Activated T-helper 1 cell treated with anti-CD3 and anti-CD28 coated beads, Interleukin-12 subunit alpha, Interleukin-12 subunit beta, Interleukin-2, Interleukin-4 antibody, amounts not matched to agents 30 ng/mL and 10 ng/mL and 1 ng/mL, durations not matched to agents 14 hours and 24 hours and 36 hours (primary cell): ENCODE results near the gene OBI1. TPM values are rescaled to one million over a fixed set of nuclear protein-coding genes. Genes with fewer than 3 reads are reported as not detected.
"Not testable (repeated sequence)": the region's sequence is repeated elsewhere in the genome, so short reads cannot be mapped to it uniquely, and the experiment has no call there.

Experiments
- DNase-seq: peaks from one replicate; pipeline ENCODE4 v3.0.0; 2021; ENCODE audit warnings: low spot score
- H3K27ac Mint-ChIP-seq: one replicate; pipeline ENCODE4 v1.8.0; 2021; ENCODE audit warnings: mild to moderate bottlenecking, mixed read lengths
- H3K27me3 Mint-ChIP-seq: one replicate; pipeline ENCODE4 v1.8.0; 2022; ENCODE audit warnings: mild to moderate bottlenecking, moderate library complexity, mixed read lengths; ENCODE audit not compliant: insufficient read depth
- H3K36me3 Mint-ChIP-seq: one replicate; pipeline ENCODE4 v1.8.0; 2021; ENCODE audit warnings: low read depth, mixed read lengths
- H3K4me1 Mint-ChIP-seq: one replicate; pipeline ENCODE4 v1.8.0; 2021; ENCODE audit warnings: low read depth, mixed read lengths
- H3K4me3 Mint-ChIP-seq: one replicate; pipeline ENCODE4 v1.8.0; 2021; ENCODE audit warnings: mild to moderate bottlenecking, moderate library complexity, mixed read lengths
- H3K9me3 Mint-ChIP-seq: one replicate; pipeline ENCODE4 v1.8.0; 2021; ENCODE audit warnings: mixed read lengths
- intact Hi-C: fragments of 100-400 bp; cut with micrococcal nuclease; formaldehyde crosslinking; loops from one replicate; pipeline ENCODE4 v1.15.1; 2024
- total RNA-seq: library from RNA; stranded (reverse); gene quantifications from 2 replicates; pipeline ENCODE4 v1.2.3, GENCODE V29; 2022

OBI1 gene
- total RNA-seq, 1 donor from 2014 or later = 20.0 TPM

DNA sequence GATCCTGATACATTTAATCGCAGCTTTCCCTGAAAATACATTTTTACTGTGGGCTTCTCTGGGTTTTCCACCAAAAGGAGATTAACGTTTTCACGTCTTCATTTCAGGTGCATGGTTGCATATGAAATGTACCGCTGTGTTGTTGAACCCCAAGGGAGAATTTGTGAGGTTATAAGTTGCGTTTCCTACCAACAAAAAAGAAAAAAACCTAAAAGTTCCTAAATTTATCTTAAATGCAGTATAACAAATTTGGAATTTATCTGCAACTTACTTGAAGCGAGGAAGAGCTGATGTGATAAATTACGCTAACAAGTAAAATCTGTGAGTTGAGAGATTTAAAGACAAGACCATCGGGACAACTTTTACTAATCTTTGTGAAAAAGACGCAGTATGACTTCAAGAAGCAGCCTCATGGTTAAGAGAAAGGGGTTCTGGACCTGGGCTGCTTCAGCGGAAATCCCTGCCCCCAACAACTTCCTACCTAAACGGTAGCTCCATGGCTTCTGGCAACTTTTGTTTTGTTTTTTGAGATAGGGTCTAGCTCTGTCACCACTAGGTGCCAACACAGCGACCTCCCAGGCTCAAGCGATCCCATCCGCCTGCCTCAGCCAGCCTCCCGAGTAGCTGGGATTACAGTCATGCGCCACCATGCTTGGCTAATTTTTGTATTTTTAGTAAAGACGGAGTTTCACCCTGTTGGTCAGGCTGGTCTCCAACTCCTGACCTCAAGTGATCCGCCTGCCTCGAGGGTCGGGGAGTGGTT lies 958 bp upstream of the OBI1 start:
- H3K27ac Mint-ChIP-seq = peak overlapping the region; percentile 97
- peaks cover 34% of the 10 kb centered on the region for H3K4me1 Mint-ChIP-seq
- H3K4me3 Mint-ChIP-seq = peak overlapping the region; percentile 96
- peaks cover 12% of the 10 kb centered on the region for H3K36me3 Mint-ChIP-seq
- intact Hi-C loops = loop anchor here (1.0 to 10.0 kb wide), 6 partner anchors 49 to 1668 kb away; partner anchors contain the start of genes CLN5, RBM26 and SLAIN1
- DNase-seq = no peak
- no peaks in the 10 kb centered on the region for H3K9me3 Mint-ChIP-seq
- no peaks in the 10 kb centered on the region for H3K27me3 Mint-ChIP-seq

DNA sequence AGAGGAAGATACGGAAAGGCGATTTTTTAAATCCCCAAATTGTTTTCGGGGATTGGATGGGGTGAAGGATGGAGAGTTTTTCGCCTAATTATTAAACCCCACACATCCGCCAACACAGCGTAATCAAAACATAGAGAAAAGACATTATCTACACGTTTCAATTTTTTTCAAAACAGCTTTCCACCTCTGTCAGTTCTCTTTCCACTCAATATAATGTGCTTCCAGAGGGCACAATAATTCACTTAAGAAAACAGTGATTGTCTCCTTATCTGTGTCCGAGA lies 435 bp upstream of the OBI1 start:
- peak overlapping the region; percentile 97 for H3K27ac Mint-ChIP-seq
- intact Hi-C loops = loop anchor here (1.0 to 10.0 kb wide), 6 partner anchors 49 to 1667 kb away; partner anchors contain the start of genes CLN5, RBM26 and SLAIN1
- peaks cover 12% of the 10 kb centered on the region for H3K36me3 Mint-ChIP-seq
- peak overlapping the region; percentile 96 for H3K4me3 Mint-ChIP-seq
- H3K27me3 Mint-ChIP-seq = no peaks in the 10 kb centered on the region
- H3K9me3 Mint-ChIP-seq = no peaks in the 10 kb centered on the region
- peaks cover 36% of the 10 kb centered on the region for H3K4me1 Mint-ChIP-seq
- DNase-seq = no peak

DNA sequence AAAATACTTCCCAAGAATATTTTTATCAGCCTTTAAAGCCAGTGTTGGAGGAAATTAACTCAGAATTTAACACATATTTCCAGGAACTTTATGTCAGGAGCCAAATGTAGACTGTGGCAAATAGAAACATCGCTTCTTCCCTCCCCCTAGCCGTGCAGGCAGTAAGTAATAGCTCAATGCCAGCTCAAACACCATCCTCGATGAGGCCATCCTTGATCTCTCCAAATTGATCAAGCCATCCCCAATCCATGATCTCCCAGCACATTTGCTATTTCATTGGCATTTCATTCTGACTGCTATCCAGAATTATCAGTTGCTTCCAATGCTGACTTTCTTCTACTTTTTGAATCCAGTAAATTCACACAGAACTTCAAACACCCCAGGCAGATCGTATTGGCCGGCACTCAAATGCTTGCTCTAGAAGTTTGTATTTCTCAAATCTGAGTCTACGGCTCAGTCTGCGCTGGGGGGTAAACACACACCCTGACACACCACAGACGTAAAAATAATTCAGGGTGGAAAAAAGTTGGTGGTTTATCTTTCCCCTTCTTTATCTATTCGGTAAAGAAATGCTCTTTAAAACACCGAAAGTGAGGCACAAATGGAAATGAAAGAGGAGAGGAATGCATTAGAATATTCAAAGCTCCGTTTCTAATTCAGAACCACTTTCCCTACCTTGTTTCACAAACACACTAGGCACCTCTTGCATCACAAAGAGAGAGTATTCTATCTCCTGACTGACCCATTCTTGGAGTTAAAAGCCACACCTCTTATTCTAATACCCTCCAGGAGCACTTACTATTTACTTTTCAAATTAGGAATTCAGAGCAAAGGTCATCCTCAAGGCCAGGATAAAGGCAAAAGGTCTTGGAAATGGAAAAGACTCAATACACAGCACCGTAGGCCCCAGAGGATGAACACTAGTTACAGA lies 991 bp downstream of the OBI1 start:
- Mint-ChIP-seq H3K4me1 (peaks cover 36% of the 10 kb centered on the region), H3K36me3 (peaks cover 12% of the 10 kb centered on the region), H3K4me3 (peak overlapping the region; percentile 96), H3K9me3 (no peaks in the 10 kb centered on the region), H3K27ac (peak overlapping the region; percentile 74), H3K27me3 (no peaks in the 10 kb centered on the region)
- no peak for DNase-seq
- intact Hi-C loops = loop anchor here (2.0 to 10.0 kb wide), 5 partner anchors 47 to 1666 kb away; partner anchors contain the start of genes CLN5, RBM26 and SLAIN1

DNA sequence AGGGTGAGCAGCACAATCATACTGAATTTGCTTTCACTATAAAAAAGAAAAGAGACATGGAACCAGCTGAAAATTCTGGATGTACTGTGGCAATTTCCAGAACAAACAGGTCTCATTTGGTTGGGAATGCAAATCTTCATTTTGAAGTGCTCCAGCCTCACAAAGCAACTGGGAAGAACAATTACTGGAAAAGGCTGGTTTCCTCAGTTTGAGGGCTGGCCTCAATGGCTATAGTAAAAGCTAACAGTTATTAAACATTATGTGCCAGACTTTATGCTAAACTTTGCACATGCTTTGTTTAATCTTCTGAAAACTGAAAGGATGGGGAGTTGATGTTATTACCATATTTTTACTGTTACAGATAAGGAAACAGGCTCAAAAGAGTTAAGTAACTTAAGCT lies 3.0 kb downstream of the OBI1 start:
- H3K4me3 Mint-ChIP-seq = no peak overlapping the region
- no peaks in the 10 kb centered on the region for H3K9me3 Mint-ChIP-seq

DNA sequence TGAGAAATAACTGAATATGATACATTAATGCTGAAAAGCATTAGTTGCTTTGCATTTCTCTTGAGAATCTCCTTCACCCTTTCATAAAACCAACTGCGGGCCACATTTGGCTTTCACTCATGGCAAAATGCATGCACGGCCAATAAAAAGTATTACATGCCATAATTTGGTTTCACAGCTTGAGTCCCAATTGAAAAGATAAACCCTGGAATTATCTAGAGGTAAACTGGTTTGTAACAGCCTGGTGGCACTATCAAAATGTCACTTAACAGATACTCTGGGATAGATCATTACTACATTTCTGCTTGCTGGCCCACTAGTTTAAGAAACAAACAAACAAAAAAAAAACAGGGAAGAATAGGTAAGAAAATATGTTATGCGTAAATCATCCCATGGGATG lies 3.9 kb downstream of the OBI1 start:
- Mint-ChIP-seq H3K9me3 (no peaks in the 10 kb centered on the region), H3K4me3 (no peak overlapping the region), H3K27ac (no peak overlapping the region), H3K4me1 (peaks cover 30% of the 10 kb centered on the region), H3K36me3 (peaks cover 12% of the 10 kb centered on the region), H3K27me3 (no peaks in the 10 kb centered on the region)
- intact Hi-C loops = loop anchor here (5.0 to 10.0 kb wide), 4 partner anchors 752 to 1663 kb away; partner anchors contain the start of genes CLN5, RBM26 and SLAIN1
- DNase-seq = no peak

More for the DNA sequence above, 3.0 kb downstream of the OBI1 start:
- DNase-seq = no peak
- H3K36me3 Mint-ChIP-seq = peaks cover 12% of the 10 kb centered on the region
- H3K4me1 Mint-ChIP-seq = peaks cover 36% of the 10 kb centered on the region
- H3K27me3 Mint-ChIP-seq = no peaks in the 10 kb centered on the region
- intact Hi-C loops = loop anchor here (5.0 to 10.0 kb wide), 4 partner anchors 751 to 1664 kb away; partner anchors contain the start of genes CLN5, RBM26 and SLAIN1
- no peak overlapping the region for H3K27ac Mint-ChIP-seq

DNA sequence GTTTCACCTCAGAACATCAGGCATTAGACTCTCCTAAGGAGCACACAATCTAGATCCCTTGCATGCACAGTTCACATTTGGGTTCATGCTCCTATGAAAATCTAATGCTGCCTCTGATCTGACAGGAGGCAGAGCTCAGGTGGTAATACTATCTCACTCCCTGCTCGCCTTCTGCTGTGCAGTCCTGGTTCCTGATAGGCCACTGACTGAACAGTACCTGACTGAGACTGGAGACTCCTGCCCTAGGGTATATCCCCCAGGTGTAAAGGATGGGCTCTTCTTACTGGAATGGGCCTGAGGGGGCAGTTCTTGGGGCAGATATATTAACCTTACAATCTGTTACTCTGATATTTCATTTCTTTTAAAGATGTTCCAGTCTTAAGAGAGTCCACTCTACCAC lies 6.3 kb downstream of the OBI1 start:
- no peak overlapping the region for H3K27ac Mint-ChIP-seq
- intact Hi-C loops = loop anchor here (10.0 kb wide), 1 partner anchor 872 kb away; no protein-coding TSS in a partner anchor
- peaks cover 15% of the 10 kb centered on the region for H3K4me1 Mint-ChIP-seq
- H3K36me3 Mint-ChIP-seq = peaks cover 6% of the 10 kb centered on the region
- H3K4me3 Mint-ChIP-seq = no peak overlapping the region
- no peaks in the 10 kb centered on the region for H3K27me3 Mint-ChIP-seq
- DNase-seq = no peak
- H3K9me3 Mint-ChIP-seq = no peaks in the 10 kb centered on the region

DNA sequence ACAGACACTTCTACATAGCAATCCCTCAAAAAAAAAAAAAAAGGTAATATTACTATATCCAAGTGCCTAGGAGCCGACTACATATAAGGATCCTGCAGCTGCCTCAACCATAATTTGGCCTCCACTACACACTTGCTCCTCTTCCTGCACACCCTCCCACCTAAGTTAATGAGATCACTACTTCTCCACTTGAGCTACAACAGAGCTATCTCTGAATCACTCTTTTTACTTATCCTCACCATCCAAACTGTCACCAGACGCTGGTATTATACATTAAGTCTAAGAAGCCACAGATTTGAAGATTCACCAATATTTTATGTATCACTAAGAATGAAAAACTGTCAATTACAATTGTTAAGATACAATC lies 8.3 kb downstream of the OBI1 start:
- Mint-ChIP-seq H3K4me1 (peaks cover 19% of the 10 kb centered on the region), H3K4me3 (no peak overlapping the region)
- intact Hi-C loops = loop anchor here (10.0 kb wide), 1 partner anchor 874 kb away; no protein-coding TSS in a partner anchor

DNA sequence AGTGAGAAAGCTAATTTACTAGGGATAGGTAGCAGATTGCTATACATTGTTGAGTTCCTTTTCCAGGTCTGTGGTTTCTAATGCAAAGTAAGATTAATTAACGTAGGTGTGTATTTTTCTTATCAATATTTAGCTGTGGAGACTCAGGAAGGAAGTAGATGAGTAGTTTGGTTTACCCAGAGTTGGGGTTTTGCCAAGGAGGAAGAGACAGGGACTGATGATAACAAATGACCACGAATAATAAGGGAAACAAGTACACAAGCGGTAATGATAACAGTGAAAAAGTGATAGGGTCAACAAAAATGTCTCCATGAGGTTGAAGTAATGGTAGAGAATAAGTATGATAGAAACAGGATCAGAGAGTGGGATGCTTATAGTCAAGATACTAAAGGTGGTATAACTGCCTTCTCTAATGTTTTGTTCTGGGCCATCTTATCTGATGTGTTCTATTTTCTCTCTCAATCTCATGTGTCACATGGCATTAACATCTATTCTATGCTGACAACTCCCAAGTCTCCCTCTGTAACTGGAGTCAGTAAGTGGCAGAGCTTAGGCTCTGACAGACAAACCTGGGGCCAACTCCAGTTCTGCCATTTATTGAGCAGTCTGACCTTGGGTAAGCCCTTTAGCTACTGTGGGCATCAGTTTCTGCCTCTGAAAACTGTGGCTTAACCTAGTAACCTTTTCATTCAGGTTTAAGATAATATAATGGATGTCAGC lies 8.8 kb downstream of the OBI1 start:
- H3K9me3 Mint-ChIP-seq = no peaks in the 10 kb centered on the region

More for the DNA sequence above, 8.3 kb downstream of the OBI1 start:
- no peaks in the 10 kb centered on the region for H3K9me3 Mint-ChIP-seq
- H3K27ac Mint-ChIP-seq = no peak overlapping the region
- DNase-seq = no peak
- H3K36me3 Mint-ChIP-seq = peaks cover 3% of the 10 kb centered on the region
- H3K27me3 Mint-ChIP-seq = no peaks in the 10 kb centered on the region

DNA sequence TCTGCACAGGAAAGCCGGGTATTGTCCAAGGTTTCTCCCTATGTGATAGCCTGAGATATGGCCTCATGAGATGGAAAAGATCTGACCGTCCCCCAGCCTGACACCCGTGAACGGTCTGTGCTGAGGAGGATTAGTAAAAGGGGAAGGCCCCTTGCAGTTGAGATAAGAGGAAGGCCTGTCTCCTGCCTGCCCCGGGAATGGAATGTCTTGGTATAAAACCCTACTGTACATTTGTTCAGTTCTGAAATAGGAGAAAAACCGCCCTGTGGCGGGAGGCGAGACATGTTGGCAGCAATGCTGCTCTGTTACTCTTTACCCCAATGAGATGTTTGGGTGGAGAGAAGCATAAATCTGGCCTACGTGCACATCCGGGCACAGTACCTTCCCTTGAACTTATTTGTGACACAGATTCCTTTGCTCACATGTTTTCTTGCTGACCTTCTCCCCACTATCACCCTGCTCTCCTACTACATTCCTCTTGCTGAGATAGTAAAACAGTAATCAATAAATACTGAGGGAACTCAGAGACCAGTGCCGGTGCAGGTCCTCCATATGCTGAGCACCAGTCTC lies 11.8 kb downstream of the OBI1 start:
- H3K4me3 Mint-ChIP-seq, H3K4me1 Mint-ChIP-seq, H3K27ac Mint-ChIP-seq, intact Hi-C loops, DNase-seq, H3K27me3 Mint-ChIP-seq, H3K9me3 Mint-ChIP-seq: not testable (repeated sequence)
- H3K36me3 Mint-ChIP-seq = peaks cover 11% of the 10 kb centered on the region

More for the DNA sequence above, 8.8 kb downstream of the OBI1 start:
- intact Hi-C loops = loop anchor here (10.0 kb wide), 1 partner anchor 875 kb away; no protein-coding TSS in a partner anchor
- no peak overlapping the region for H3K4me3 Mint-ChIP-seq
- no peak overlapping the region for H3K27ac Mint-ChIP-seq
- DNase-seq = no peak
- H3K36me3 Mint-ChIP-seq = no peaks in the 10 kb centered on the region
- no peaks in the 10 kb centered on the region for H3K27me3 Mint-ChIP-seq
- H3K4me1 Mint-ChIP-seq = peaks cover 13% of the 10 kb centered on the region

DNA sequence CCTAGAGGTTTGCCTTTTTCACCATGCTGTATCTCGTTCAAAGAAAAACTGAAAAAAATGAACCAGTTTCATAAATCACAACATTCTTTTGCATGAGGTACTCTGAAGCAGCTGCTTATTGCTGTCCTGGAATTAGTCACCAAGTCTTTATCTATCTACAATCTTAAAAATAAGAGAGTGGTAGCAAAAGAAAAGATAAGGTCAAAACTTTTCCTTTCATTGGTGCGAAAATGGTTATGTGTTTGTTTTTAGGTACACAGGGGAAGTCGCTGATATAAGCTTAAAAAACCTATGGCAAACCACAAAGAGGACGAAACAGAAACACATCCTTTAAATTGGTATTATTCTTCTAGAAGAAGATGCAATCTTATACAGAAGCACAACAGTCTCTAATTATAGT lies 20.7 kb downstream of the OBI1 start:
- no peak for DNase-seq
- Mint-ChIP-seq H3K4me1 (peaks cover 12% of the 10 kb centered on the region), H3K27ac (no peak overlapping the region), H3K9me3 (no peaks in the 10 kb centered on the region), H3K27me3 (no peaks in the 10 kb centered on the region), H3K36me3 (peaks cover 43% of the 10 kb centered on the region), H3K4me3 (no peak overlapping the region)
- intact Hi-C loops = no loop called here

DNA sequence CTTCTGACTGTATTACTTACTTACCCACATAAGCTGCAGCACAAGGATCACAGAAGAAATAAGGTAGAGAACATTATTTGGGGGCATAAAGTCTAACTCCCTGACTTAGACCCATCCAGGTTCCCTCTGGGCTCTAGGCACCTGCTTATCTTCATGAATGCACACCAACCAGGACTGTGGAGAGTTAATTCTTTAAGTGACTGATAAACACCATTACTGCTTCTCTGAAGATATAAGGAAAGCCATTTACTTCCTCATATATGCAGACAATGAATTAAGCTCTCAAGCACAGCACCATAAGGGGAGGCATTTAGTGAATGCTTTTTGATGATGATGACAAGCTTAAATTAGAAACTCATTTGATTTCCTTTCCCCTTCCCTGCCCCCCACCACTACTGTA lies 22.5 kb downstream of the OBI1 start:
- peaks cover 12% of the 10 kb centered on the region for H3K4me1 Mint-ChIP-seq
- H3K4me3 Mint-ChIP-seq = no peak overlapping the region
- intact Hi-C loops = no loop called here
- H3K36me3 Mint-ChIP-seq = peaks cover 52% of the 10 kb centered on the region
- no peaks in the 10 kb centered on the region for H3K9me3 Mint-ChIP-seq
- H3K27me3 Mint-ChIP-seq = no peaks in the 10 kb centered on the region
- H3K27ac Mint-ChIP-seq = no peak overlapping the region
- no peak for DNase-seq

DNA sequence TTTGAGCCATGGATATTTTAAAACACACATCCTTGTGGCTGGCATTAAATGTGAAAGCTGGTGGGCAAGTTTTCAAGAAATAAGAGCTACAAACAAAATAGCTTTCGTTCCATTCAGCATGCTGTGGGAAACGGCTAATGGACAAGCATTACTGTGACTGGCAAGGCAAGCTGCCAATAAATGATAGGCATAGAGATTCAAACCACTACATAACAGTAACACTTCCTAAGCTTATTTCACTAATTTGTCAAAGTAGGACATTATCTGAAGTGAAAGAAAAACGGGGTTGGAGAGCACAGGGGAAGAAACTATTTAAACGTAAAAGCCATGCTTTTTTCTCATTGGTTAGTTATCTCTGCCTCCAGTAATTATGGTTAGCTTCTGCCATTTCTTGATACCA lies 26.0 kb downstream of the OBI1 start:
- intact Hi-C loops = no loop called here
- Mint-ChIP-seq H3K36me3 (peaks cover 54% of the 10 kb centered on the region), H3K4me1 (peaks cover under 1% of the 10 kb centered on the region)

More for the DNA sequence above, 26.0 kb downstream of the OBI1 start:
- no peak for DNase-seq
- Mint-ChIP-seq H3K9me3 (no peaks in the 10 kb centered on the region), H3K27ac (no peak overlapping the region), H3K27me3 (no peaks in the 10 kb centered on the region), H3K4me3 (no peak overlapping the region)
